NCI-H2107 treated with DMSO at 0.1 percent for 48 hours (cell line): ENCODE results near the gene UGT1A1.
"Not testable (repeated sequence)": the region's sequence is repeated elsewhere in the genome, so short reads cannot be mapped to it uniquely, and the experiment has no call there.

Source experiments
- DNase-seq: peaks from one replicate; lab custom pipeline; 2025; ENCODE audit not compliant: unreplicated experiment; lab: John Stamatoyannopoulos, UW

Gene UGT1A1

DNA sequence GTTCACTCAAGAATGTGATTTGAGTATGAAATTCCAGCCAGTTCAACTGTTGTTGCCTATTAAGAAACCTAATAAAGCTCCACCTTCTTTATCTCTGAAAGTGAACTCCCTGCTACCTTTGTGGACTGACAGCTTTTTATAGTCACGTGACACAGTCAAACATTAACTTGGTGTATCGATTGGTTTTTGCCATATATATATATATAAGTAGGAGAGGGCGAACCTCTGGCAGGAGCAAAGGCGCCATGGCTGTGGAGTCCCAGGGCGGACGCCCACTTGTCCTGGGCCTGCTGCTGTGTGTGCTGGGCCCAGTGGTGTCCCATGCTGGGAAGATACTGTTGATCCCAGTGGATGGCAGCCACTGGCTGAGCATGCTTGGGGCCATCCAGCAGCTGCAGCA, at the start of gene UGT1A1:
UGT1A1 (plus strand) TSS at position 228 of the 400 bp plus-strand sequence; CDS start at position 246, 18 bp downstream.
- no peak for DNase-seq

DNA sequence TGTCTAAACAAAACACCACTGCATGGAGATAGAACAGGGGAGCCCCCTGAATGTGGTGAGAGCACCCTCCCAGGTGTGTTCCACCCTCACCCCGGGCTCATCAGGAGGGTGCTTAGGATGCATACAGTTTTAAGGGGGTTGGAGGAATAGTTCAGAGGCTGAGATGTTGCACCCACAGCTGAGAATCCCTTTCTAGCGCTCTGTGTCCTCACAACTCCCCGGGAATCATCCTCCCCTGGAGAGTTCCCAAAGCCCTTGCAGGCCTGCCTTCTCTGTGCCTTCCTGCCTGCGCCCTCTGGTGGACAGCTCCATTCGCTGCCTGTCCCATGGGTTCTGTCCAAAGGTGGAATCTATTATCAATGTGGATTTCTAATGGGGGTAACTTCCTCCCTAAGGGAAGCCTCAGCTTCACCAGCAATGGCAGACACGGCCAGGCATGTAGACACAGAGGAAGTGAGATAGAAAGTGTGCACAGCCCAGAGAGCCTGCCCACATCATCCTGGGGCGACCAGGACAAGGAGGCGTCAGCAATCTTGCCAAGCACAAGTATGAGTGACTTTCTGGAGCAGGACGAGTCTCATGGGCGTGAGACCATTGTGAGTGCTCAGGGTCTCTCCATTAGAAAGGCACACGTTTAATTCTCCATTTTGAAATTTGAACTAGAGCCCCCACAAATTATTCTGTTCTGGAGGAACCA, 48.6 kb upstream of the UGT1A1 start:
- DNase-seq: peak; percentile 22

DNA sequence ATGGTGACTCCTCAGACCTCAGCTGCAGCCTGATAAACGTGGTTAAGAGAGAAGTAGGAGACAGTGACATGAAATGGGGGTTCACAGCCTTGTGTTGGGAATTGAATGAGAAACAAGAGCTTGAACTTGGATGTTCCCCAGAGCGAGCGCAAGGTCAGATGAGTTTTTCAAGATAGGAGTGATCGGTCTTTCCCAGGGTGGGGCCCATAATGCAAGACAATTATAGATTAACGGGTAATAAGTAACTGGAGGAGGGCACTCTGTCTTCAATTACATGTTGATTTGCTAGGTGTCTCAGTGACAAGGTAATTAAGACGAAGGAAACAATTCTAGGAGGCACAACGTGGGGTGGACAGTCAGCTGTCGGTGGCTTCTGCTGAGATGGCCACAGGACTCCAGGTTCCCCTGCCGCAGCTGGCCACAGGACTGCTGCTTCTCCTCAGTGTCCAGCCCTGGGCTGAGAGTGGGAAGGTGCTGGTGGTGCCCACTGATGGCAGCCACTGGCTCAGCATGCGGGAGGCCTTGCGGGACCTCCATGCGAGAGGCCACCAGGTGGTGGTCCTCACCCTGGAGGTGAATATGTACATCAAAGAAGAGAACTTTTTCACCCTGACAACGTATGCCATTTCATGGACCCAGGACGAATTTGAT, 47.3 kb upstream of the UGT1A1 start, which contains the start of gene UGT1A5:
UGT1A5 (plus strand) TSS at position 297 of the 651 bp plus-strand sequence; CDS start at position 382, 85 bp downstream.
- no peak for DNase-seq

DNA sequence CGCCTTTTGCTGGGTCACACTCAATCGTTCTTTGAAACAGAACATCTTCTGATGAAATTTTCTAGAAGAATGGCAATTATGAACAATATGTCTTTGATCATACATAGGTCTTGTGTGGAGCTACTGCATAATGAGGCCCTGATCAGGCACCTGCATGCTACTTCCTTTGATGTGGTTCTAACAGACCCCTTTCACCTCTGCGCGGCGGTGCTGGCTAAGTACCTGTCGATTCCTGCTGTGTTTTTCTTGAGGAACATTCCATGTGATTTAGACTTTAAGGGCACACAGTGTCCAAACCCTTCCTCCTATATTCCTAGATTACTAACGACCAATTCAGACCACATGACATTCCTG, 46.8 kb upstream of the UGT1A1 start:
- DNase-seq: no peak

GRCh38 chr2:233714121-233714520, 45.9 kb upstream of the UGT1A1 start:
- DNase-seq: no peak

GRCh38 chr2:233718552-233718951, 41.5 kb upstream of the UGT1A1 start, which contains the start of gene UGT1A4:
TSS of gene UGT1A4 (plus strand) at chr2:233718736. CDS start at chr2:233718821, 85 bp downstream.
- no peak for DNase-seq

DNA sequence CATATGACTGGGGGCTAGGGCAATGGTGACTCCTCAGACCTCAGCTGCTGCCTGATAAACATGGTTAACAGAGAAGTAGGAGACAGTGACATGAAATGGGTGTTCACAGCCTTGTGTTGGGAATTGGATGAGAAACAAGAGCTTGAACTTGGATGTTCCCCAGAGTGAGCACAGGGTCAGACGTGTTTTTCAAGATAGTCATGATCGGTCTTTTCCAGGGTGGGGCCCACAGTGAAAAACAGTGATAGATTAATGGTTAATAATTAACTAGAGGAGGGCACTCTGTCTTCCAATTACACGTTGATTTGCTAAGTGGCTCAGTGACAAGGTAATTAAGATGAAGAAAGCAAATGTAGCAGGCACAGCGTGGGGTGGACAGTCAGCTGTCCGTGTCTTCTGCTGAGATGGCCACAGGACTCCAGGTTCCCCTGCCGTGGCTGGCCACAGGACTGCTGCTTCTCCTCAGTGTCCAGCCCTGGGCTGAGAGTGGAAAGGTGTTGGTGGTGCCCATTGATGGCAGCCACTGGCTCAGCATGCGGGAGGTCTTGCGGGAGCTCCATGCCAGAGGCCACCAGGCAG, 31.3 kb upstream of the UGT1A1 start, which contains the start of gene UGT1A3:
UGT1A3 (plus strand) TSS at position 320 of the 579 bp plus-strand sequence; CDS start at position 405, 85 bp downstream.
- DNase-seq: no peak

GRCh38 chr2:233736868-233737653, 23.0 kb upstream of the UGT1A1 start:
- DNase-seq: not testable (repeated sequence)

GRCh38 chr2:233740870-233741269, 19.2 kb upstream of the UGT1A1 start:
- no peak for DNase-seq

DNA sequence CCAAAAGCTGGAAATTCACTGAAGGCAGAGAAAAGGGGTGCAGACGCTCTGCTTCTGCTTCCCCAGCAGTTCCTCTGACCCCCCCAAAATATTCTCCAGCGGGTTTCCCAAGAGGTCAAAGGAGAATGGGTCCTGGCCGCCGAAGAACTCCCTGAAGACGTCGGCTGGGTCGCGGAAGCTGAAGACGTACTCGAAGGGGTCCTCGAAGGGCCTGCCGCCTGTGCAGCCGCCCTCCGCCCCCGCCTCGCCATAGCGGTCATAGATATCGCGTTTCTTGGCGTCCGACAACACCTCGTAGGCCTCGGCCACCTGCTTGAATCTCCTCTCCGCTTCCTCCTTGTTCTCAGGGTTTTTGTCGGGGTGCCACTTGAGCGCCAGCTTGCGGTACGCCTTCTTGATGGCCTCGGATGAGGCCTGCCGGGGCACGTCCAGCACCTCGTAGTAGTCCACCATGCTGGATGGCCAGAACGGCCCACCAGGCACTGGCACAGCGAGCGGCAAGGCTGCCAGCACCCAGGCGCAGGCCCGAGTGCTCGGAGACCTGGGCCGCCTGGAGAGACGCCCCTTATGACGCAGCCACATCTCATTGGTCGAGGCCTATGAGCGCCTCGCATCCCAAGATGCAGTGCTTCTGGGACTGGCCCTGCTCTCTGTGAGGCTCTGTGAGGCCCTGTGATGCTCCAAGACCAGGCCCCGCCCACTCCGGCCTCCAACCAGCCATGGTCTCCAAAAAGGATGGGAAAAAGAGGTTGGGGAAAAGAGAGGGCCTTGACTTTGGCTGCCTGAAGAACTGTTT, 16.4 kb upstream of the UGT1A1 start:
- DNase-seq: no peak

DNA sequence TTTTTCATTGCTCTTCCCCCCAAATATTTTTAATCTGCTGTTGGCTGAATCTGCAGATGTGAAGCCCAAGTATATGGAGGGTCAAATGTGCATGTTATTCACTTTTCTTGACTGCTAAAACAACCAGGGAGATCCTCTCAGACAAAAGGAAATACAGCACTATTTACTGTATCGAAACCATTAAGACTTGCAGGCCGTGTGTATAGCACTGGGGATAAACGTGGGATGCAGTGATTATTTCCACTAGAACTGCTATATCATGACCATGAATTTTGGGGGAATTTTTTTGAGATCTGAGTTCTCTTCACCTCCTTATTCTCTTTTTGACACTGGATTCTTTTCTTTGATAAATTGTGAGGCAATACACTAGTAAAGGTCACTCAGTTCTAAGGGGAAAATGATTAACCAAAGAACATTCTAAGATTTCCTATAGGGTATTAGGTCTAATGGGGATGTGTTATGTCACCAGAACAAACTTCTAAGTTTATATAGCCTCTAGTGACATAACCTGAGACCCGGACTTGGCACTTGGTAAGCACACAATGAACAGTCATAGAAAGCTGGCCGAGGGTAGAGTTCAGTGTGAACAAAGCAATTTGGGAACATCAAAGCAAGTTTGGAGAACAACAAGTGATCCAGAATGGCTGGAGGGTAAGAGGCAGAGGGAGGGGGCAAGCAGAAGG, 14.9 kb upstream of the UGT1A1 start:
- no peak for DNase-seq

- not testable (repeated sequence) for DNase-seq
These were observed 14.2 kb upstream of the UGT1A1 start for GRCh38 chr2:233745838-233746237.

DNA sequence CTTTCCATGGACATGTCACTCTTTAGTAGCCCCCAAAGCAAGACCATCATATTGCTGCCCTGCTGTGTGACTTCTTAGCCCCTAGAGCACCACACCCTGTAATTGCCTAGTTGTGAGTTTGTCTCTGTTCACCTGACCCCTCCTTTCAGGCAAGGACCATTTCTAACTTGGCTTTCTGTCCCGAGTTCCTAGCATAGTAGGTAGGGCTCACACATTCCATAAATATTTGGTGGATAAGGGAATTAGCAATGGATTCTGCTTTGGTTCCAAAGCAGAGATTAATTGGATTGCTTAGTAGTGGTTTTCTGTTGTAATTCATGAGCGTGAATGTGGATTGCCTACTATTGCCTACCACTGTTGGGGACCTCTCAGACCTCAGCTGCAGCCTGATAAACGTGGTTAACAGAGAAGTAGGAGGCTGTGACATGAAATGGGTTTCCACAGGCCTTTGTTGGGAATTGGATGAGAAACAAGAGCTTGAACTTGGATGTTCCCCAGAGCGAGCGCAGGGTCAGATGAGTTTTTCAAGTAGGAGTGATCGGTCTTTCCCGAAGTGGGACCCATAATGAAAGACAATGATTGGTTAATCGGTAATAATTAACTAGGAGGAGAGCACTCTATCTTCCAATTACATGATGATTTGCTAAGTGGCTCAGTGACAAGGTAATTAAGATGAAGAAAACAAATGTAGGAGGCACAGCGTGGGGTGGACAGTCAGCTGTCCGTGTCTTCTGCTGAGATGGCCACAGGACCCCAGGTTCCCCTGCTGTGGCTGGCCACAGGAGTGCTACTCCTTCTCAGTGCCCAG, 13.4 kb upstream of the UGT1A1 start:
- DNase-seq: no peak

GRCh38 chr2:233747283-233747544, 12.9 kb upstream of the UGT1A1 start:
- no peak for DNase-seq

DNA sequence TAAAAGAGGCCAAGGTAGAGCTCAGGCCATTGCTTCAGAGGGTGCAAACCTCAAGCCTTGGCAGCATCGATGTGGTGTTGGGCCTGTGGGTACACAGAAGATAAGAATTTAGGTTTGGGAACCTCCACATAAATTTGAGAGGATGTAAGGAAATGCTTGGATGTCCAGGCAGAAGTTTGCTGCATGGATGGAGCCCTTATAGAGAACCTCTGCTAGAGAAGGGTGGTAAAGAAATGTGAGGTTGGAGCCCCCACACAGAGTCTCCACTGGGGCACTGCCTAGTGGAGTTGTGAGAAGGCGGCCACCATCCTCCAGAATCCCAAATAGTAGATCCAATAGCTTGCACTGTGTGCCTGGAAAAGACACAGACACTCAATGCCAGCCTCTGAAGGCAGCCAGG, 9.4 kb upstream of the UGT1A1 start:
- DNase-seq: not testable (repeated sequence)

DNA sequence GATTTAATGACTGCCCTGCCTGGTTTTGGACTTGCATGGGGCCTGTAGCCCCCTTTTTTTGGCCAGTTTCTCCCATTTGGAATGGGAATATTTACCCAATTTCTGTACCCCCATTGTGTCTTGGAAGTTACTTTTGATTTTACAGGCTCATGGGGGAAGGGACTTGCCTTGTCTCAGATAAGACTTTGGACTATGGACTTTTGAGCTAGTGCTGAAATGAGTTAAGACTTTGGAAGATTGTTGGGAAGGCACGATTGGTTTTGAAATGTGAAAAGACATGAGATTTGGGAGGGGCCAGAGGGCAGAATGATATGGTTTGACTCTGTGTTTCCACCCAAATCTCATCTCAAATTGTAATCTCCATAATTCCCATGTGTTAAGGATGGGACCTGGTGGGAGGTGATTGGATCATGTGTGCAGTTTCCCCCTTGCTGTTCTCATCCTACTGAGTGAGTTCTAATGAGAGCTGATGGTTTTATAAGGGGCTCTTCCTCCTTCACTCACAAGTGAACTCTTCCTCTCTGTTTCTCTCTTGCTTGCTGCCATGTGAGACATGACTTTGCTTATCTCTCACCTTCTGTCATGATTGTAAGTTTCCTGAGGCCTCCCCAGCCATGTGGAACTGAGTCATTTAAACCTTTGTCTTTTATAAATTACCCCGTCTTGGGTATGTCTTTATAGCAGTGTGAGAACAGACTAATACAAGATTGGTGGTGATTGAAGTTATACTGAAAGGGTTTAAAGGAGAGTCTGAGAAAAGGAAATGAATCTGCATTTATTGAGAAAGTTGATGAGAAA, 8.7 kb upstream of the UGT1A1 start:
- DNase-seq: not testable (repeated sequence)

- no peak for DNase-seq
These were observed 5.0 kb upstream of the UGT1A1 start for GRCh38 chr2:233754872-233755611.
